Measurements from ENCODE around the gene IQSEC1. TPM values are rescaled to one million over a fixed set of nuclear protein-coding genes. Genes with fewer than 3 reads are reported as not detected.

Gene IQSEC1
- total and polyA plus RNA-seq, 2 of the 8 experiments (the other 6 are each of a cell fraction or from before 2014, with no cell fraction given): 6.8 to 28.8 TPM

DNA sequence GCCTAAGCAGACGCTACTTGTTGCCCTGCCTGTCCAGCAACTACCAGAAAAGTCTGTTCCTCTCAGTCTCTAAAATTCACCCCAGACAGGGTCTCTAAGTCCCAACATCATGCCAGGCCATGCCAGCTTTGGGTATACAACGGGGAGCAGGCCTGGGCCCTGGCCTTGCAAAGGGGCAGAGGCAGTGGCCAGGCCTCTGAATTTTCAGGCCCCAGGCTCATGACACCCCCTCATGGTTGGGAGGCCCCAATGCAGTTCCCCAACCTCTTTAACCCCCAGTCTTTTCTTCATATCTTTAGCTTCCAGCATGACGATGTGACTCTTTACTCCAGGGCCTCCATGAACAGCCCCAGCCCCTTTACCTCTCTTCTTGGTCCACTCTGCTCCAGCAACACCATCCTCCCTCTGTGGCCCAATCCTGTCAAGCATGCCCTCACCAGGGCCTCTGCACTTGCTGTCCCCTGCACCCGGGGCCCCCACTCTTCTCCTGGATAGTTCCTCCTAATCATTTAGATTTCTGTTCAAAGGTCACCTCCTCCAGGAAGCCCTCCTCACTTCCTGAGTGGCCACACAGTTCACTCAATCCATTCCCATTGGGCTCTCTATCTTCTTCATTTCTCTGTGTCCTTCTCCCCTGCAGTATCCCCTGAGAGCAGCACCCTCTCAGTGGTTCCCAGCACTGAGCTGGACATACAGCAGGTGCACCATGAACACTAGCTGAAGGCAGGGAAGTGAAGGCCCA is 4.8 kb downstream of the IQSEC1 start:
- H4K91ac ChIP-seq (replicated peaks; ENCODE audit: insufficient read length, low read length): no peak overlapping the region
- H3K14ac ChIP-seq (ENCODE audit: insufficient read length): no peak overlapping the region
- H3K4me3 ChIP-seq (ENCODE audit: extremely low read depth in 1 of 4, insufficient read depth in 2 of 4, low read depth in 3 of 4, low read length in 4 of 4): no peak overlapping the region
- H3K79me2 ChIP-seq (ENCODE audit: control insufficient read depth in 1 of 2, insufficient read depth in 2 of 2, low read length in 2 of 2): no peaks in the 10 kb centered on the region
- H4K5ac ChIP-seq (ENCODE audit: insufficient read length, low read depth, low read length): no peak overlapping the region
- no peaks in the 10 kb centered on the region for H3K79me1 ChIP-seq (ENCODE audit: low read depth, low read length)
- no peaks in the 10 kb centered on the region for H3K36me3 ChIP-seq (ENCODE audit: control insufficient read depth in 2 of 4, insufficient read depth in 4 of 4, low read length in 3 of 4)
- no peak overlapping the region for H3K4ac ChIP-seq (replicated peaks; ENCODE audit: insufficient read length, low read depth, low read length)
- no peak overlapping the region for H2AK5ac ChIP-seq (ENCODE audit: low read depth, low read length)
- WGBS, 2 experiments (ENCODE audit: extremely low coverage in 1 of 2, insufficient coverage in 1 of 2, insufficient read length in 1 of 2, insufficient replicate concordance in 2 of 2, low coverage in 1 of 2, low lambda C conversion rate in 2 of 2, missing lambda C conversion rate in 1 of 2): 81% methylated on average over 4 of the region's 4 CpGs; no CpG with 5 or more reads in 1 of the 2 experiments
- no peak overlapping the region for H4K8ac ChIP-seq (ENCODE audit: extremely low read depth, insufficient read depth, low read length)
- H3K4me2 ChIP-seq (ENCODE audit: insufficient read depth in 1 of 2, low read depth in 2 of 2, low read length in 2 of 2): no peak overlapping the region
- H2BK20ac ChIP-seq (ENCODE audit: low read length): no peak overlapping the region
- H3K9ac ChIP-seq (replicated peaks in 1 of 4; ENCODE audit: extremely low read depth in 1 of 4, low read depth in 3 of 4, low read length in 3 of 4): no peak overlapping the region
- peaks cover 5% of the 10 kb centered on the region; the same call in 1 of the 2 replicates for H3K23me2 ChIP-seq (ENCODE audit: low read depth, low read length)
- no peak overlapping the region for H2BK120ac ChIP-seq (replicated peaks; ENCODE audit: low read depth, low read length)
- no peak overlapping the region for H3K27ac ChIP-seq (ENCODE audit: low read depth, low read length)
- no peaks in the 10 kb centered on the region for H3K9me3 ChIP-seq (ENCODE audit: insufficient read depth in 2 of 2, low read depth in 1 of 2, low read length in 1 of 2)
- CTCF ChIA-PET (ENCODE audit: partially characterized antibody): interaction anchor here (0.7 to 1.6 kb wide), 5 partner anchors 10 to 41 kb away, joined by 3 to 5 read pairs (median 3); no protein-coding TSS in a partner anchor
- no peak overlapping the region for H2AFZ ChIP-seq (ENCODE audit: low read length)
- TF ChIP-seq GABPA (IDR thresholded peaks at IDR 0.05; ENCODE audit: borderline replicate concordance, insufficient read depth, low read length) (no peak), RAD21 (IDR thresholded peaks at IDR 0.05 in 1 of 2, conservative IDR thresholded peaks at IDR 0.05 in 1 of 2; ENCODE audit: low read depth in 2 of 2, low read length in 2 of 2) (peak; percentile 7 to 34; a peak in 2 of 4 replicates), SAP30 (IDR thresholded peaks at IDR 0.05; ENCODE audit: insufficient read depth, insufficient replicate concordance, low read length) (no peak), POLR2A (IDR thresholded peaks at IDR 0.05; ENCODE audit: control extremely low read depth in 1 of 2, low read depth in 2 of 2, low read length in 2 of 2) (no peak), EGR1 (IDR thresholded peaks at IDR 0.05; ENCODE audit: borderline replicate concordance, low read depth, low read length) (no peak)
- TF ChIP-seq, protein P1, sequence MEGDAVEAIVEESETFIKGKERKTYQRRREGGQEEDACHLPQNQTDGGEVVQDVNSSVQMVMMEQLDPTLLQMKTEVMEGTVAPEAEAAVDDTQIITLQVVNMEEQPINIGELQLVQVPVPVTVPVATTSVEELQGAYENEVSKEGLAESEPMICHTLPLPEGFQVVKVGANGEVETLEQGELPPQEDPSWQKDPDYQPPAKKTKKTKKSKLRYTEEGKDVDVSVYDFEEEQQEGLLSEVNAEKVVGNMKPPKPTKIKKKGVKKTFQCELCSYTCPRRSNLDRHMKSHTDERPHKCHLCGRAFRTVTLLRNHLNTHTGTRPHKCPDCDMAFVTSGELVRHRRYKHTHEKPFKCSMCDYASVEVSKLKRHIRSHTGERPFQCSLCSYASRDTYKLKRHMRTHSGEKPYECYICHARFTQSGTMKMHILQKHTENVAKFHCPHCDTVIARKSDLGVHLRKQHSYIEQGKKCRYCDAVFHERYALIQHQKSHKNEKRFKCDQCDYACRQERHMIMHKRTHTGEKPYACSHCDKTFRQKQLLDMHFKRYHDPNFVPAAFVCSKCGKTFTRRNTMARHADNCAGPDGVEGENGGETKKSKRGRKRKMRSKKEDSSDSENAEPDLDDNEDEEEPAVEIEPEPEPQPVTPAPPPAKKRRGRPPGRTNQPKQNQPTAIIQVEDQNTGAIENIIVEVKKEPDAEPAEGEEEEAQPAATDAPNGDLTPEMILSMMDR (IDR thresholded peaks at IDR 0.05; ENCODE audit: control extremely low read depth in 1 of 3, insufficient read depth in 1 of 3, low read depth in 1 of 3, low read length in 3 of 3): peak in 1 of 3 experiments; percentile 17; a peak in 1 of 4 replicates
- TF ChIP-seq, protein P2, sequence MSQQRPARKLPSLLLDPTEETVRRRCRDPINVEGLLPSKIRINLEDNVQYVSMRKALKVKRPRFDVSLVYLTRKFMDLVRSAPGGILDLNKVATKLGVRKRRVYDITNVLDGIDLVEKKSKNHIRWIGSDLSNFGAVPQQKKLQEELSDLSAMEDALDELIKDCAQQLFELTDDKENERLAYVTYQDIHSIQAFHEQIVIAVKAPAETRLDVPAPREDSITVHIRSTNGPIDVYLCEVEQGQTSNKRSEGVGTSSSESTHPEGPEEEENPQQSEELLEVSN (IDR thresholded peaks at IDR 0.05): no peak
- peaks cover 2 to 3% of the 10 kb centered on the region in 2 experiments for H4K20me1 ChIP-seq (replicated peaks in 1 of 2; ENCODE audit: control insufficient read depth in 1 of 2, insufficient read depth in 2 of 2, low read length in 2 of 2)
- no peak overlapping the region for H3K56ac ChIP-seq (replicated peaks; ENCODE audit: insufficient read length, low read depth, low read length)
- FAIRE-seq (no peak), DNase-seq (ENCODE audit: low read depth in 1 of 2, low spot score in 2 of 2) (no peak)
- H2BK5ac ChIP-seq (ENCODE audit: low read depth, low read length): 0 out of 2 replicates have a peak overlapping the region, but pooled peaks have one; percentile 16
- no peak overlapping the region for H3K18ac ChIP-seq (ENCODE audit: extremely low read depth, low read length)
- no peak overlapping the region for H2BK15ac ChIP-seq (ENCODE audit: low read length)
- peaks cover 0 to 8% (median 4%) of the 10 kb centered on the region in 4 experiments; a peak in 4 of 7 replicates for H3K4me1 ChIP-seq (replicated peaks in 1 of 4; ENCODE audit: control insufficient read depth in 3 of 4, insufficient read depth in 4 of 4, low read length in 3 of 4)
- POLR2A ChIA-PET (ENCODE audit: partially characterized antibody): no interaction called here
- H3K23ac ChIP-seq (ENCODE audit: insufficient read length): no peak overlapping the region
- H2BK12ac ChIP-seq (ENCODE audit: low read depth, low read length): no peak overlapping the region
- peaks cover 0 to 14% (median 10%) of the 10 kb centered on the region in 4 experiments; a peak in 6 of 7 replicates for H3K27me3 ChIP-seq (replicated peaks in 1 of 4; ENCODE audit: control insufficient read depth in 3 of 4, extremely low read depth in 1 of 4, insufficient read depth in 3 of 4, low read length in 3 of 4)
